HL-60 (cell line): ENCODE data around the gene MYO16.

ENCODE experiments used
- DNase-seq, 2 experiments: peaks; one replicate each; pipeline ENCODE4 v3.0.0-alpha.2; 2010 to 2020; ENCODE audit warnings: low read depth in 1 of 2, low spot score in 1 of 2
- H3K27ac ChIP-seq: fragments of 250-450 bp; sonication (Bioruptor Pico); replicated peaks from 2 replicates; pipeline ENCODE4 v1.5.1; 2020; ENCODE audit warnings: mild to moderate bottlenecking, moderate library complexity
- H3K27me3 ChIP-seq: fragments of 250-450 bp; sonication (Bioruptor Pico); 2 replicates; pipeline ENCODE4 v1.5.1; 2021; ENCODE audit warnings: mild to moderate bottlenecking, moderate library complexity; ENCODE audit not compliant: insufficient read depth, poor library complexity, severe bottlenecking
- H3K4me3 ChIP-seq: replicated peaks from 2 replicates; pipeline ENCODE4 v1.5.1; 2011; ENCODE audit warnings: mild to moderate bottlenecking, control low read depth, low read length; ENCODE audit not compliant: insufficient read depth
- CTCF ChIP-seq: IDR thresholded peaks from one replicate; pipeline ENCODE4 v1.5.1; 2011; ENCODE audit warnings: low read length, control low read depth, inconsistent platforms; ENCODE audit not compliant: insufficient read depth
- GABPA ChIP-seq: IDR thresholded peaks from 2 replicates; pipeline ENCODE4 v1.6.1; 2012; ENCODE audit warnings: low read depth
- POLR2AphosphoS5 ChIP-seq: IDR thresholded peaks from 2 replicates; pipeline ENCODE4 v1.6.1; 2012; ENCODE audit warnings: low read depth
- SPI1 ChIP-seq: IDR thresholded peaks from 2 replicates; pipeline ENCODE4 v1.6.1; 2012; ENCODE audit warnings: low read depth, mild to moderate bottlenecking, borderline replicate concordance
- TF ChIP-seq, protein P1 (sequence below): IDR thresholded peaks from 2 replicates; pipeline ENCODE4 v1.6.1; 2012; ENCODE audit warnings: low read depth; ENCODE audit not compliant: insufficient replicate concordance

Gene MYO16

GRCh38 chr13:108925070-108925469, 295.7 kb downstream of the MYO16 start:
- no peak for TF ChIP-seq SPI1
- TF ChIP-seq, protein P1, sequence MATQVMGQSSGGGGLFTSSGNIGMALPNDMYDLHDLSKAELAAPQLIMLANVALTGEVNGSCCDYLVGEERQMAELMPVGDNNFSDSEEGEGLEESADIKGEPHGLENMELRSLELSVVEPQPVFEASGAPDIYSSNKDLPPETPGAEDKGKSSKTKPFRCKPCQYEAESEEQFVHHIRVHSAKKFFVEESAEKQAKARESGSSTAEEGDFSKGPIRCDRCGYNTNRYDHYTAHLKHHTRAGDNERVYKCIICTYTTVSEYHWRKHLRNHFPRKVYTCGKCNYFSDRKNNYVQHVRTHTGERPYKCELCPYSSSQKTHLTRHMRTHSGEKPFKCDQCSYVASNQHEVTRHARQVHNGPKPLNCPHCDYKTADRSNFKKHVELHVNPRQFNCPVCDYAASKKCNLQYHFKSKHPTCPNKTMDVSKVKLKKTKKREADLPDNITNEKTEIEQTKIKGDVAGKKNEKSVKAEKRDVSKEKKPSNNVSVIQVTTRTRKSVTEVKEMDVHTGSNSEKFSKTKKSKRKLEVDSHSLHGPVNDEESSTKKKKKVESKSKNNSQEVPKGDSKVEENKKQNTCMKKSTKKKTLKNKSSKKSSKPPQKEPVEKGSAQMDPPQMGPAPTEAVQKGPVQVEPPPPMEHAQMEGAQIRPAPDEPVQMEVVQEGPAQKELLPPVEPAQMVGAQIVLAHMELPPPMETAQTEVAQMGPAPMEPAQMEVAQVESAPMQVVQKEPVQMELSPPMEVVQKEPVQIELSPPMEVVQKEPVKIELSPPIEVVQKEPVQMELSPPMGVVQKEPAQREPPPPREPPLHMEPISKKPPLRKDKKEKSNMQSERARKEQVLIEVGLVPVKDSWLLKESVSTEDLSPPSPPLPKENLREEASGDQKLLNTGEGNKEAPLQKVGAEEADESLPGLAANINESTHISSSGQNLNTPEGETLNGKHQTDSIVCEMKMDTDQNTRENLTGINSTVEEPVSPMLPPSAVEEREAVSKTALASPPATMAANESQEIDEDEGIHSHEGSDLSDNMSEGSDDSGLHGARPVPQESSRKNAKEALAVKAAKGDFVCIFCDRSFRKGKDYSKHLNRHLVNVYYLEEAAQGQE, result no peak
- TF ChIP-seq GABPA, result no peak
- no peak for TF ChIP-seq CTCF
- no peak for TF ChIP-seq POLR2AphosphoS5
- DNase-seq, result no peak
- H3K27ac ChIP-seq, result no peak overlapping the region
- no peaks in the 10 kb centered on the region for H3K27me3 ChIP-seq
- H3K4me3 ChIP-seq, result no peak overlapping the region

DNA sequence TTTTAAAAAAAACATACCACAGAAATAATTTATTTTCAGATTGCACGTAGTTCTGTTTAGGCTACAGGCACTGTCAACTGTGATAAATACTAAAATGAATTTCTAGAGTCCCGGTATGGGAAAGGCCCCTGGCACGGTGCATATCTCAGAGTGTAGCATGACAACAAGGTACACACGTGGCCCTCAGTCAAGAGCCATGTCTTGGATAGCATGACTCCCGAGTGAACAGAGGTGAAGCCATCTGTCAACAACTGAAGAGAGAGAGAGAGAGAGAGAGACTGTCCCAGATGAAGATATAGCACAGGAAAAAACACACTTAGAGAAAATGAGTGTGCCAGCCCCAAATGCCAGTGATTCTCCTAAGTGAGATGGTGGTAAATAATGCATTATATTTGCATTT, 297.5 kb downstream of the MYO16 start:
- TF ChIP-seq CTCF (no peak), GABPA (no peak), SPI1 (no peak), POLR2AphosphoS5 (no peak)
- TF ChIP-seq, protein P1, result no peak
- Histone ChIP-seq H3K27ac (no peak overlapping the region), H3K4me3 (no peak overlapping the region), H3K27me3 (no peaks in the 10 kb centered on the region)
- no peak for DNase-seq

- DNase-seq, result no peak
- TF ChIP-seq POLR2AphosphoS5 (no peak), GABPA (no peak), SPI1 (no peak), CTCF (no peak)
- TF ChIP-seq, protein P1, result no peak
- no peak overlapping the region for H3K4me3 ChIP-seq
- no peak overlapping the region for H3K27ac ChIP-seq
- H3K27me3 ChIP-seq, result no peaks in the 10 kb centered on the region
These were observed 298.2 kb downstream of the MYO16 start for GRCh38 chr13:108927615-108928014.
